Measurements from ENCODE around the gene GNA12.

The GNA12 gene

DNA sequence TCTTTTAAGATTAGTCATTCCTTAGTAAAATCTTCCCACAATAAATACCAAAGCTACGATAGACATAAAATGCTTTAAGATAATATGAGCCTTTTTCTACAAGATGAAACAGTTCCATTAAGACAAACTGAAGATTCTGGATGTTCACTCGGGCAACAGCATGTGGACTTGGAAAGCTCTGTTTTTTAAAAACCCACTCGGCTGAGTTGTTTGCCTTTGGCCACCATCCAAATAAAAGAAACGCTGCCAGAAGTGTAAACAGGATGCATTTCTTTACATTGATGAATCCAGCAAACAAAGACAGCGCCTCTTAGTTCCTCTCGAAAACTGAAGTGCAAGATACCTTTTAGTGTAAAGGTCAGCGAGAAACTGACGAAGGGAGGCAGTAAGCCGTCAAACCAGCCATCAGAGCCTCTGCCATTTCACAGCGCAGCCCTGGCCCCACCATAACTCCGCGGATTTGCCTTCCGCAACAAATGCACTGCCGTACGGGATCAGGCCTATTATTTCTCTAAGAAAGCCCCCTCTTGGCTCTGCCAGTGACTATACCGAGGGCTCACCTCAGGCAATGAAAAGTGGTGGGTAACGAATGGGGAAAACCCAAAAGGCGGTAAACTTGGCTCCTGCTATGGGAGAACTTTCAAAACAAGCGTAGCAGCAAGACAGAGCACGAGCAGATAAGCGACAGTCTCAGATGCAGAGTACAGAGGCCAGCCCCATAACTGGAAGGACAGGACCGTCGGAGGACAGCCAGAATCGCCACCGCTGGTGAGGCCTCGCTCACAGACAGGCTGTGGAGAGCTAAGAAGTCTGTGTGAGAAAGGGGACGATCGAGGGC lies 41.4 kb downstream of the GNA12 start:
- DNase-seq (ENCODE audit: low read depth in 3 of 3) = no peak

DNA sequence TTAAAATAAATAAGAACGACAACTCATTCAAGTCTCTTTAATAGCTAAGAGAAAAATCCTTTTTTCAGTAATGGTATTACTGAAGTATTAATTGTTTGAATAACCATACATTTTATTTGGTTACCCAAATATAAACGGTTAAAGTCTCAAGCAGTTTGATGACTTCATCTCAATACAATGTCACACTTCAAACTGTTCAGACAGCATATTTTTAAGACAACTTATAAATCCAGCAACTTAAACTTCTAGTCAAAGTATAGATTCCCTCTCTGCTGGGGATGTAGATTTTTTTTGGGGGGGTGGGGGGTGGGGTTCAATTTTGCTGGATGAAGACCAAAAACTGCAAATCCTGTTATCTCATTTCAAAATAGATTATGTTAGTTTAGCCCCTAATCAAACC lies 42.0 kb downstream of the GNA12 start:
- no peak for DNase-seq (ENCODE audit: low read depth in 3 of 3)

DNA sequence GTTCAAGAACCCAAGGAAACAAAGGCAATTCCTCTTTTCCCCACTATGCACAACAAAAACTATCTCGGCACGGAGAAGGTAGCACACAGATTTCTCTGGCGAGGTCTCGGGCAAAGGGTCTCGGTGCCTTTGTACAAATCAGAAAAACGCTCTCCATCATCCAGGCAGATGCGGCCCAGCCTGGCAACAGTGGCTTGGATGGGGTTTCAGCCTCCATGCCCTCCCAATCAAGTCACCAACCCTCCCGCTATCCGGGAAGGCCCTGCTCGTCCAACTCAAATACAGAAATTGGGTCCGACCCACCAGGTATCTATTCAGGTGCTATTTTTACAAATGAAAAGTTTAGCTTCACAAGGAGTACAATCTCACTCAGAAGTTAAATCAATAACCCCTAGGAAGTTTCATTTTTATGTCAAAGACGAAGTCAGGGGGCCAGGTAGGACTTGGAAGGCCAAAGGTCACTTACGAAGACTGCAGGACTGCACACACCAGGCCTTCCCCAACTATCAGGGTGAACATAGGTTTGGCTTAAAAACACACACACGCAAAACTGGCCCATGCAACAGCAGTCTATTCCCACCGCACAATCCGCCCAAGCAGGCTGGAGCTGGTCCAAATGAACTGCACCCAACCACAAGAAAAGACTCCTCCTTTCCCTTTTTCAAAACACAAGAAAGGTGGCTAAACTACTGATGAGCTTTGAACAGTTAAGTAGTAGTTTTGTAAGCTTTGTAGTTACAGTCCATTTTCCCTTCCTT lies 43.0 kb downstream of the GNA12 start:
- no peak for DNase-seq (ENCODE audit: low read depth in 3 of 3)

DNA sequence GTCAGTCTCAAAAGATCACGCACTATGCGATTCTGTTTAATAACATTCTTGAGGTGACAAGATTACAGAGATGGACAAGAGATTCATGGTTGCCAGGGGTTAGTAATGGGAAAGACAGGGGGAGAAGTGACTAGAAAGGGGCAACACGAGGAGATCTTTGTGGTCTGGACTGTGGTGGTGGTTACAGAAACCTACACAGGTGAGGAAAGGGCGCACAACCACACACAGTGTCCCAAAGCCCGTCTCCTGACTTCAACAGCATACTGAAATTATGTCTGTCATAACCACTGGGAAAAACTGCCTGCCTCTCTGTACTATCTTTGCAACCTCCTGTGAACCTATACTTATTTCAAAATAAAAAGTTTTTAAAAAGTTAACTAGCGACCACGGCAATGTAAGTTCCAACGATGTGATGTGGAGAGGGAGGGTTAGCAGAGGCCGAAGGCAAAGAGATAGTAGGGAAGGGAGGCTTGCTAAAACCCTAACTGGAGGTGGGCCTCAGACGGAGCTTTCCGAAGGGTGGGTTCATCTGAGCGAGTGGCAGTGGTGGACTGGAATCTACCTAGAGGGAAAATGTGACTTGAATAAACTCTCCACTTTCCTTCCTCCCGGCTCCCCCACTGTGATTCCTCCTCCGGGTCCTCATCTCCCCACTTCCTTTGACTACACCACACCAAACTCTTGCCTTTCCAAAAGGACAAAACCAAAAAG lies 43.7 kb downstream of the GNA12 start:
- DNase-seq (ENCODE audit: low read depth in 3 of 3) = no peak

DNA sequence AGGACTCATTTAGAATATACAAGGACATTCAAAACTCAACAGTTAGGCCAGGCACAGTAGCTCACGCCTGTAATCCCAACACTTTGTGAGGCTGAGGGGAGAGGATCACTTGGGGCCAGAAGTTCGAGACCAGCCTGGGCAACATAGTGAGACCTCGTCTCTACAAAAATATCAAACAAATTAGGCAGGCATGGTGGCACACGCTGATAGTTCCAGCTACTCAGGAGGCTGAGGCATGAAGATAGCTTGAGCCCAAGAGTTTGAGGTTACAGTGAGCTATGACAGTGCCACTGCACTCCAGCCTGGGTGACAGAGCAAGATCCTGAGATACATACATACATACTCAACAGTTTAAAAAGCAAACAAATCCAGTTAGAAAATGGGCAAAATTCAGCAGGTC lies 44.9 kb downstream of the GNA12 start:
- no peak for DNase-seq (ENCODE audit: low read depth in 3 of 3)

DNA sequence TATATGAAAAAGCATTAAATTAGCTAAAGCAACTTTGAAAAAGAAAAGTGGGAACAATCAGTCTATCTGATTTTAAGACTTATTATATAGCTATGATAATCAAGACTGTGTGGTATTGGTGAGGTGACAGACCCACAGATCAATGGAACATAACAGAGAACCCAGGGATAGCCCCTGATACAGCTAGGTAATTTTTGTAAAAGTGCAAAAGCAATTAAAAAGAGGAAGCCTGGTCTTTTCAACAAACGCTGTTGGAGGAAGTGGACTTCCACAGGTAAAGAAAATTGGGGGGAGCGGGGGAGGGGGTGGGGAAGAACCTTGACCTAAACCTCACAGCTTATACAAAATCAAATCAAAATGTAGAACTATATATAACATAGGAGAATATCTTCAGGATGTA lies 45.4 kb downstream of the GNA12 start:
- no peak for DNase-seq (ENCODE audit: low read depth in 3 of 3)

DNA sequence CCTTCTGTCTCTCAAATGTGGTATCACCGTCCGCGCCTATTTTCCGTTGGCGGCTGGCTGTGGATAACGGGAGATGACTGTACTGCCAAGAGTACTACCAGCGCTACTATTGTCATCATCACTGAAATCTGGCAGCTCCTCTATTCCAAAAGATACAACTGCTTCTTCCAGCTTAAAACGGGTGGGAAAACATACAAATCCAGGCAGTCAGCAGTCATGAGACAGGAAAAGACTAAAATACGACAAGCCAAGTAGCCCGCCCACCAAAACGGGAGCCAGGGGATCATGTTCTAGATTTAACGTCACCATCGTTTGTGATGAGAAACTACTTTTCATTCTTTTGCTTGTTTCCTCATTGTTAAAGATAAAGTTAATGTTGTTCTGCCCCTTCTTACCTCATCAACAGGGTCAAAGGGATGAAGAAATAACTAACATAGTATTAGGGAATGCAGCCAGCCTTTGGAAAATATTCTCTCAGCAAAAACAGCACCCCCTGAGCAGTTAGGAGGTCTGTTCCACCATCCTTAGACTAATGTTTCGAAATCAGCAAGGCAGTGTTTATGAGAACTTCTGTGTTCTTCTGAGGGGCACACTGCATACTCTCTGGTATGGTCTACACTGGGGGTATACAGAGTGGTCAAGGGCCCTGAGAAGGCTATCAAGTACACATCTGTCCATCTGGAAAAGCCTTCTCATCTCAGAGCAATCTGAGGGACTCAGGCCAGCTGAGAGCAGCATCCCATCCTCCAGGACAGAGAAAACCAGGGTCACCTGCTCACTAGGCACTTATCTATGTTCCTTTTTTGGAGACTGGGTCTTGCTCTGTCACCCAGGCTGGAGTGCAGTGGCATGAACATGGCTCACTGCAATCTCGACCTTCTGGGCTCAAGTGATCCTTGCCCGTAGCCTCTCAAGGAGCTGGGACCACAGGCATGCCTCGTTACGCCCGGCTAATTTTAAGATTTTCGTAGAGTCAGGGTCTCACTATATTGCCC lies 47.5 kb downstream of the GNA12 start:
- no peak for DNase-seq (ENCODE audit: low read depth in 3 of 3)

DNA sequence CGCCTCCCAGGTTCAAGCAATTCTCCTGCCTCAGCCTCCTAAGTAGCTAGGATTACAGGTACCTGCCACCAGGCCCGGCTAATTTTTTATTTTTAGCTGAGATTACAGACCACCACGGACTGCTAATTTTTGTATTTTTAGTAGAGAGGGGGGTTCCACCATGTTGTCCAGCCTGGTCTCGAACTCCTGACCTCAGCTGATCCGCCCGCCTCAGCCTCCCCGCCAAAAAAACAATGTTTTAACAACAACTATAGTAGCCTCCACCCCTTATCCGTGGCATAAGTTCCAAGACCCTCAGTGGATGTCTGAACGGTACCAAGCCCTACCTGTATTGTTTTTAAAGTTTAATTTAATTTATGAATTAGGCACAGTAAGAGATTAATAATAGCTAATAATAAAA lies 48.2 kb downstream of the GNA12 start:
- DNase-seq (ENCODE audit: low read depth in 3 of 3) = no peak

DNA sequence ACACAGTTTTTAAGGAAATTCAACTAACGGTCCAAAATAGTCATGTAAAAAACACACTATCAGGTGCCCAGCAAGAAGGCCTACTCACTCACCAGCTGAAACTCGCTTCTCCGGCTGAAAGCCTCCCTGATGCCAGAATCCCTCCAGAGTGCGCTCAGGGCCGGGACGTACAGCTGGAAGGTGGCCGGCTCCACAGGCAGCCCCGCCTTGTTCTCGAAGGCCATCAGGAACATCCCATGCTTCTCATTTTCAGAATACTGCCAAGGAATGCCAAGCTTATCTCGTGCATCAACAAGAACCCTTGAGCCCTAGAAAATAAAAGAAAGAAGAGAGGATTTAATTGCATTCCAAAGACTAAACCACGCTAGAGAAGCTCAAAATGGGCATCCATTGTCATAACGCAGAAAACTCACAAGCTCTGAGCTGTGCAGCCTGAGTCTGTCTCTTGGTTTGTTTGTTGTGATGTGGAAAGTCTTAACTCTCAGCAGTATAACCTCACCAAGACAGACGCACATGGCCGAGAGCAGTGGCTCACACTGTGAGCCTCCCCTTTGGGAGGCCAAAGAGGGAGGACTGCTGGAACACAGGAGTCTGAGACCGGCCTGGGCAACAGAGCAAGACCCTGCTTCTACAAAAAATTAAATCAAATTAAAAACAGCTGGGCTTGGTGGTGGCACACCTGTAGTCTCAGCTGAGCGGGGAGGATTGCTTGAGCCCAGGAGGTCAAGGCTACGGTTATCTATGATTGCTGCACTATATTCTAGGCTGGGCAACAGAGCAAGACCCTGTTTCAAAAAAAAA lies 49.1 kb downstream of the GNA12 start:
- DNase-seq (ENCODE audit: low read depth in 3 of 3) = no peak

DNA sequence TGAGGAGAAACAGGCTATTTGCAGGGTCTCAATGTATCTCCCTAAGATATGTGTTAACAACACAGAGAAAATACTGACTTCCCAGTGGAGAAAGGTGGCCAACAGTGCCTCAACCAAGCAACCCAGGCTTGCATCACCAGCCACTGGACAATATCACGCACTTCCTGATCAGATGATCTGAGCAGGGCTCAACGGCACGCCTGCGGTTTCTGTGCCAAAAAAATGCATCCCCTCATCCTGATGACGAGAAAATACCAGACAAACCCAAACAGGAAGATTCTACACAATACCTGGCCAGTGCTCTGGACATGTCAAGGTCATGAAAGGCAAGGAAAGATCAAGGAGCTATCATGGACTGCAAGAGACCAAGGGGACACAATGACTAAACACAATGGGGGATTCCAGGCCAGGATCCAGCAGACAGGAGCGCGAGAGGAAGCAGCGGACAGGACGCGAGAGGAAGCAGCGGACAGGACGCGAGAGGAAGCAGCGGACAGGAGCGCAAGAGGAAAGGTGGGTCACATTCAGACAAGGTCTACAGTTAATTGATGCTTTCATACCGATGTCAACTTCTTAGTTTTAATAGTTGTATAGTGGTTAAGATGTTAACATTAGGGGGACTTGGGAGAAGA lies 51.1 kb downstream of the GNA12 start:
- no peak for DNase-seq (ENCODE audit: low read depth in 3 of 3)

DNA sequence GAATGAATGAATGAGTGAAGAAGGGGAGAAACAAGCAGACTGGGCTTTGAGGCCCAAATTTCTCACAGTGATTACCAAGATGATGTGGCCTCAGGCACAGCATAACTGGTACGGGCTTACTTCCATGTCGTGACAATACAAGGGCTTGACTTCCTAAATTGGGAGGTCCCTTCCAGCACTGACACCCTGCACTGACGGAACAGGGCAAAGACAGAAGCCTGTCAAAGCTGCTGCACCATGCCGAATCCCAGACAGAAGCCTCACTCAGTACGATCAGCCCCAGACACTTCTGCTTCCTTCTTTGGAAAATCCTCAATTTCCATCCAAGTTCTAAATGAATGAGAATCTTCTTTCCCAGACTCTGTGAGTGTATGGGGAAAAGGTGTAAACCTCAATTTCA lies 51.9 kb downstream of the GNA12 start:
- no peak for DNase-seq (ENCODE audit: low read depth in 3 of 3)

DNA sequence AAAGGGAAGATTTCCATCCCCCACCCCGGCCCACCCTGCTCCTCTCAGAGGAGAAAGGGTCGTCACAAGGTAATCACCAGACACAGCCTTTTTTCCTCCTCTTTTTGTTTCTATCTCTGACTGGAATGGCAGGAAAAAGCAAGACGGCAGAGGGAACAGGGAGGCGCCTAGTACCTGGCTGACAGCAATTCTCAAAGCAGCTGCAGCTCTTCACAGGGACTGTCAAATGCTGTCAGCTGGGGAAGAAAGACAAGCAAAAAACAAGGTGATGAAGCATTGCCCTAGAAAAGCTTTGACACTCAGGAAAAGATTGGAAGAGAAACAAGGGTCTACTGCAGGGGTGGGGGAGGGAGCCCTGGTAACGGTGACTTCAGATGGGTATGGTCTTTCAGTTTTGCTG lies 52.7 kb downstream of the GNA12 start:
- DNase-seq (ENCODE audit: low read depth in 3 of 3) = no peak

DNA sequence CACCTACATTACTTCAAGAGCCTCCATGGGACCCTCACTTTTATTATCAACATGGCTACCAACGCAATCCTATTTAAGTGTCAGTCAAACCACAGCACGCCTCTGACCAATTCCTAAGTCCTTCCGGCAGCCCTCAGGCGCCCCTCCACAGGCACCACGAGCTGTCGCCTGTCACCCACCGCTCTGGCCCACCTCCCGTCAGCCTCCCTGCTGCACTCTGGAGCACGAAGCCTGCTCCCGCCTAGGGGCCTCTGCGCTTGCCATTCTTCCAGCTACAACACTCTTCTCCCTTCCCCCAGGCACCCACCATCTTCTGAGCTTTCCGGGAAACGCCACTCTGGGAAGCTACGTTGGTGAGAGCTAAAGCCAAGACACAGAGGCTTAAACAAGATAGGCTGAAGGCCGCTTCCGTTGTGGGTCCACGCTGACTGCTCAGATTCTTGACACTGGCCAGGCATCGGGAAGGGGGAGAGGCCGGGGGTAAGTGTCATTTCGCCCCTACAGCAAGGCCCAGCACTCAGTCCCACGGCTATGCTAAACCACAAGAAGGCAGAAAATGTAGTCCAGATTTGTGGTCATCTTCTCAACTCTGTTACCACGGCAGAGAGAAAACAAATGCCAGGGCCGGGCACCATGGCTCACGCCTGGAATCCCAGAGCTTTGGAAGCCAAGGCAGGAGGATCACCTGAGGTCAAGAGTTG lies 56.7 kb downstream of the GNA12 start:
- no peak for DNase-seq (ENCODE audit: low read depth in 3 of 3)

DNA sequence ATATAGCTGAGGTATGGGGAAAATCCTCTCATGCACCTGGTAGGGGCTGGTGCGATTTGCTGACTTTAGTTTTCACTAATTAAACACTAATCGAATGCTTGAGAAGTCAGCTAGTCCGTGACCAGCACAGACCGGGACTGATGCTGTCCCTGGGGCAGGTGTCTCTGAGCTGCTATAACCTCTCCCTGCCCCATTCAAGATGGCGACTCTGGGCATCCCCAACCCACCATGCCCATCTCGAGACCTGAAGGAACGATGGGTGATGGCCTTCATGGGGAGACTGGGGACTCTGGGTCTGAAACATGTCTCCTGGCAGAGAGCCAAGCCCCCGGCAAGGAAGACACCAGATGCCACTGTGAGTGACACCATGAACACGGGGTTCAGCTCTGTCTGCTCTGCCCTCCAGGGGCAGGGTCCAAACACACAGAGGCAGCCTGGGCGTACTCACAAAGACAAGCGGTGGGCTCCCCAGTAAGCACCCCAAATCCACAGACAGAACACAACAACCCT lies 57.4 kb downstream of the GNA12 start:
- DNase-seq (ENCODE audit: low read depth in 3 of 3) = no peak

DNA sequence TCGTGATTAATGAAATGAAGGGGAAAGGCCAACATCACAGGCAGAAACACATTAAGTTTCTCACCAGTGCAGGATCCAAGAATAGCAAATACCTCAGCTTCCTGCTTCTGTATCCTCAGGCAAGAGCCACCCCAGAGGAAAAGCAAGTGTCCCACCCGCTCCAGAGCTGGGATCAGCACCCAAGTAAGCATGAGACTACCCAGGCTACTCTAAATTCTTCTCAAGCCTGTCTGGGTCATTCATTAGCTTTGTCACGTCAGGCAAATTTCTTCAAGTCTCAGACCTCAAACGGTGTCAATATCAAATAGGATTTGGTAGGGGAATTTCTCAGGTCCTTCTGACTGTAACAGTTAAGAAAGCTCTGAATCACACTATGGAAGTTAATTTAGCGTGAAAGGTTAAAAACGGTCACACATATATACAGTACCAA lies 59.0 kb downstream of the GNA12 start:
- no peak for DNase-seq (ENCODE audit: low read depth in 3 of 3)

DNA sequence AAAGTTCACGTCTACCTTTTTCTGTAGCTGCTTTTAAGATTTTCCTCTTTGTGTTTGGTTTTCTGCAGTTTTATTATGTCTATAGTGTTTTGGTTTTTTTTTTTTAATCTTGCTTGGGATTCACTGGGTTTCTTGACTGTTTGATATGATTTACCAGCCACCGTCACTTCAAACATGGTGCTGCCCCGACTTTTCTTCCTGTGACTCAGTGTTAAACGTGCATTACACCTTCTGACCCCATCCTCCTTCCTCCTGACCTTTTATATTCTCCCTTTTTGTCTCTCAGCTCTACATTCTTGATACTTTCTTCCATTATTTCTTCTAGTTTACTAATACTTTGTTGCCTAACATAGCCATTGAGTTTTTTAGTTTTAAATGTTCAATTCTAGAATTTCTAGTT lies 61.5 kb downstream of the GNA12 start:
- no peak for DNase-seq (ENCODE audit: low read depth in 3 of 3)

DNA sequence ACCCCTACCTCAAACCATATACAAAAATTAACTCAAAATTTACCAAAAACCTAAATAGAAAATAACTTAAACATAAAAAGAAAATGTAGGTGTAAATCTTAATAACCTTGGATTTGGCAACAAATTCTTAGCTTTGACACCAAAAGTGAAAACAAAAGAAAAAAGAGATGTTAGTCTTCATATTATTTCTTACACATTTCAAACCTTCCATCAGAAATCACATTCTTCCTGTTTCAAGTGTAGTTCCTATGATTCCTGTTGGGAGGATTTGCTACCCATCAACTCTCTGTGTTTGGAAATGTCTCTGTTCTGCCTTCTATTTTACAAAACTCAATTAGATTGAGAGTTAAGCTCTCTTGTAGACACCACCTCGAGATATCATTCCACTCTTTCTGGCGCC lies 62.0 kb downstream of the GNA12 start:
- DNase-seq (ENCODE audit: low read depth in 3 of 3) = no peak

DNA sequence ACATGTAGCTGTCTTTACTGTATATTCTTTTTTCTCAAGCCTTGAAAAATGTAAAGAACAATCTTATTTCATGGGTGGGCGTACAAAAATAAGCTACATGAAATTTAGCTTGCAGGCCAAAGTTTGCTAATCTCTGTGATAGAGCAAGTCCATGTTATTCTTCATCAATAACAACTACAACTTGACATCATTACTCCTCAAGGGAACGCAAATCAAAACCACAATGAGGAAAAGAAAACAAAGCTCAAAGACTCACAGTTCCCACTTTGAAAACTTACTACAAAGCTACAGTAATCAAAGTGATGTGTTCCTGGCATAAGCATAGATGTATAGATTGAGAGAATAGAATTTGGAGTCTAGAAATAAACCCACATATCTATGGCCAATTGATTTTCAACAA lies 62.5 kb downstream of the GNA12 start:
- no peak for DNase-seq (ENCODE audit: low read depth in 3 of 3)

DNA sequence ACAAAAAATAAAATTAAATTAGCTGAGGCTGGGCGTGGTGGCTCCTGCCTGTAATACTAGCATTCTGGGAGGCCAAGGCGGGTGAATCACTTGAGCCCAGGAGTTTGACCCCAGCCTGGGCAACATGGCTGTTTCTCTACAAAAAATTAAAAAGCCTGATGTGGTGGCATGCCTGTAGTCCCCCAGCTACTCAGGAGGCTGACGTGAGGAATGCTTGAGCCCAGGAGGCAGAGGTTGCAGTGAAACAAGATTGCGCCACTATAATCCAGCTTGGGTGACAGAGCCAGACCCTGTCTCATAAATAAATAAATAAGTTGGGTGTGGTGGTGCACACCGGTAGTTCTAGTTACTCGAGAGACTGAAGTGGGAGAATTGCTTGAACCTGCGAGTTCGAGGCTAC lies 65.1 kb downstream of the GNA12 start:
- DNase-seq (ENCODE audit: low read depth in 3 of 3) = no peak

Data from stimulated activated CD4-positive, alpha-beta T cell treated with anti-CD3 and anti-CD28 coated beads, TNF-alpha, amount 100 ng/mL, for 4 hours (primary cell).